Left ventricle myocardium inferior (tissue), 1 donor: ENCODE measurements around the gene PSMA1. TPM values are rescaled to one million over a fixed set of nuclear protein-coding genes. Genes with fewer than 3 reads are reported as not detected.

Experiments used
- DNase-seq: peaks from one replicate; pipeline ENCODE4 v3.0.0-alpha.2; 2020
- H3K27ac ChIP-seq: fragments of 200-600 bp; replicated peaks from 2 replicates; pipeline ENCODE4 v1.8.0; 2021
- H3K27me3 ChIP-seq: fragments of 200-600 bp; 2 replicates; pipeline ENCODE4 v1.8.0; 2021; ENCODE audit warnings: low read depth
- H3K36me3 ChIP-seq: fragments of 200-600 bp; 2 replicates; pipeline ENCODE4 v1.8.0; 2021
- H3K4me1 ChIP-seq: fragments of 200-600 bp; 2 replicates; pipeline ENCODE4 v1.8.0; 2021
- H3K4me3 ChIP-seq: fragments of 200-600 bp; 2 replicates; pipeline ENCODE4 v1.8.0; 2021; ENCODE audit warnings: mild to moderate bottlenecking, moderate library complexity
- H3K9me3 ChIP-seq: fragments of 200-600 bp; replicated peaks from 2 replicates; pipeline ENCODE4 v1.8.0; 2021
- CTCF ChIP-seq: fragments of 200-600 bp; IDR thresholded peaks from 2 replicates; pipeline ENCODE4 v1.8.0; 2021; ENCODE audit warnings: antibody characterized with exemption, mild to moderate bottlenecking, borderline replicate concordance
- intact Hi-C: fragments of 100-400 bp; cut with micrococcal nuclease; formaldehyde crosslinking; loops from one replicate; pipeline ENCODE4 v1.11.0; 2022
- total RNA-seq: library from RNA; stranded (reverse); fragmentation: NEBNext Ultra II Directional; extraction: Animal tissue kit (Norgen Biotek cat#: 25700); gene quantifications from one replicate; pipeline ENCODE4 v1.2.1, GENCODE V29; 2021
- donor health status: DM: no; HTN: yes; CAD: no; lungs with severe emphysema.

PSMA1 gene
- total RNA-seq, 1 donor from 2014 or later: 128 TPM

GRCh38 chr11:14529321-14529720 is 9.1 kb upstream of the PSMA1 start:
- intact Hi-C loops: no loop called here
- no peak for TF ChIP-seq CTCF
- no peaks in the 10 kb centered on the region for H3K36me3 ChIP-seq

GRCh38 chr11:14522801-14523200 is 2.6 kb upstream of the PSMA1 start:
- no peak overlapping the region for H3K4me3 ChIP-seq
- H3K27ac ChIP-seq: no peak overlapping the region
- H3K36me3 ChIP-seq: peaks cover 5% of the 10 kb centered on the region
- peaks cover 32% of the 10 kb centered on the region for H3K4me1 ChIP-seq
- no peaks in the 10 kb centered on the region for H3K9me3 ChIP-seq
- intact Hi-C loops: no loop called here
- DNase-seq: no peak
- TF ChIP-seq CTCF: no peak
- no peaks in the 10 kb centered on the region for H3K27me3 ChIP-seq

More at GRCh38 chr11:14529321-14529720, 9.1 kb upstream of the PSMA1 start:
- no peaks in the 10 kb centered on the region for H3K27me3 ChIP-seq
- DNase-seq: no peak
- no peak overlapping the region for H3K27ac ChIP-seq
- H3K9me3 ChIP-seq: no peaks in the 10 kb centered on the region
- no peak overlapping the region for H3K4me3 ChIP-seq
- H3K4me1 ChIP-seq: no peaks in the 10 kb centered on the region

GRCh38 chr11:14522245-14522644 is 2.1 kb upstream of the PSMA1 start:
- H3K36me3 ChIP-seq: peaks cover 11% of the 10 kb centered on the region
- H3K4me1 ChIP-seq: peaks cover 38% of the 10 kb centered on the region
- no peak overlapping the region for H3K27ac ChIP-seq
- DNase-seq: no peak
- intact Hi-C loops: no loop called here
- no peaks in the 10 kb centered on the region for H3K9me3 ChIP-seq
- no peaks in the 10 kb centered on the region for H3K27me3 ChIP-seq
- H3K4me3 ChIP-seq: no peak overlapping the region
- no peak for TF ChIP-seq CTCF

GRCh38 chr11:14520747-14521151 is 563 bp upstream of the PSMA1 start:
- Histone ChIP-seq H3K9me3 (no peaks in the 10 kb centered on the region), H3K36me3 (peaks cover 26% of the 10 kb centered on the region), H3K4me1 (peaks cover 38% of the 10 kb centered on the region), H3K4me3 (peak overlapping the region; percentile 88), H3K27ac (peak overlapping the region; percentile 92), H3K27me3 (no peaks in the 10 kb centered on the region)
- no peak for TF ChIP-seq CTCF
- no peak for DNase-seq
- intact Hi-C loops: no loop called here

GRCh38 chr11:14519597-14519916 is 629 bp downstream of the PSMA1 start:
- H3K27me3 ChIP-seq: no peaks in the 10 kb centered on the region
- H3K27ac ChIP-seq: peak overlapping the region; percentile 92
- no peak for TF ChIP-seq CTCF
- peaks cover 38% of the 10 kb centered on the region for H3K4me1 ChIP-seq
- intact Hi-C loops: no loop called here
- DNase-seq: no peak
- H3K9me3 ChIP-seq: no peaks in the 10 kb centered on the region
- peak overlapping the region; percentile 88 for H3K4me3 ChIP-seq
- H3K36me3 ChIP-seq: peaks cover 36% of the 10 kb centered on the region

- Histone ChIP-seq H3K27me3 (no peaks in the 10 kb centered on the region), H3K27ac (peak overlapping the region; percentile 92), H3K4me3 (peak overlapping the region; percentile 88), H3K36me3 (peaks cover 44% of the 10 kb centered on the region), H3K9me3 (no peaks in the 10 kb centered on the region), H3K4me1 (peaks cover 38% of the 10 kb centered on the region)
- DNase-seq: no peak
- no peak for TF ChIP-seq CTCF
- intact Hi-C loops: no loop called here
These were observed 1.4 kb downstream of the PSMA1 start for GRCh38 chr11:14518820-14519219.
